PC-9 (cell line): ENCODE measurements around the gene FAHD1. TPM values are rescaled to one million over a fixed set of nuclear protein-coding genes. Genes with fewer than 3 reads are reported as not detected.
A peak's percentile ranks its signal among the peaks of the same experiment; 100 is the strongest.

ENCODE experiments used
- BruUV-seq: library from RNA; stranded (reverse); fragments of 400-500 nt; replicated peaks from 2 replicates; lab custom pipeline; 2021; lab: Mats Ljungman, UMichigan
- CTCF ChIA-PET: fragments of 300-600 bp; sonication (Branson Sonifier 250); formaldehyde crosslinking; loops from one replicate; lab custom pipeline; 2022; ENCODE audit warnings: antibody characterized with exemption; lab: Charles Lee
- POLR2A ChIA-PET: fragments of 300-600 bp; sonication (Branson Sonifier 250); formaldehyde crosslinking; loops from one replicate; lab custom pipeline; 2022; ENCODE audit warnings: antibody characterized with exemption; ENCODE audit not compliant: unreplicated experiment; lab: Charles Lee
- DNase-seq, 2 experiments: peaks; one replicate each; pipeline versions ENCODE4 v3.0.0 to v3.0.0-alpha.2; 2015 to 2022; ENCODE audit warnings: mixed read lengths in 1 of 2
- H2AFZ ChIP-seq: fragments of 200-600 bp; sonication (generic); 2 replicates; pipeline ENCODE4 v1.8.1; 2017; ENCODE audit warnings: antibody characterized with exemption
- H3F3A ChIP-seq: fragments of 200-600 bp; sonication (generic); 2 replicates; pipeline ENCODE4 v1.8.1; 2017; ENCODE audit warnings: antibody characterized with exemption, mild to moderate bottlenecking, low read depth; ENCODE audit not compliant: insufficient read depth
- H3K27ac ChIP-seq: fragments of 200-600 bp; sonication (generic); 2 replicates; pipeline ENCODE4 v1.6.1; 2016; ENCODE audit warnings: mixed run types
- H3K27me3 ChIP-seq: fragments of 200-600 bp; sonication (generic); 2 replicates; pipeline ENCODE4 v1.6.1; 2016; ENCODE audit warnings: low read depth, mixed run types; ENCODE audit not compliant: insufficient read depth
- H3K36me3 ChIP-seq: fragments of 200-600 bp; sonication (generic); 2 replicates; pipeline ENCODE4 v1.6.1; 2016; ENCODE audit warnings: low read depth, mixed run types
- H3K4me1 ChIP-seq: fragments of 200-600 bp; sonication (generic); replicated peaks from 2 replicates; pipeline ENCODE4 v1.6.1; 2016; ENCODE audit warnings: mixed run types; ENCODE audit not compliant: insufficient read depth
- H3K4me2 ChIP-seq: fragments of 200-600 bp; sonication (generic); 2 replicates; pipeline ENCODE4 v1.6.1; 2017; ENCODE audit warnings: mixed run types
- H3K4me3 ChIP-seq: fragments of 200-600 bp; sonication (generic); 2 replicates; pipeline ENCODE4 v1.6.1; 2016; ENCODE audit warnings: mixed run types
- H3K79me2 ChIP-seq: fragments of 200-600 bp; sonication (generic); 2 replicates; pipeline ENCODE4 v1.6.1; 2017; ENCODE audit warnings: low read depth, mixed run types
- H3K9me2 ChIP-seq: fragments of 200-600 bp; sonication (generic); 2 replicates; pipeline ENCODE4 v1.8.1; 2017; ENCODE audit warnings: mild to moderate bottlenecking; ENCODE audit not compliant: insufficient read depth
- H3K9me3 ChIP-seq: fragments of 200-600 bp; sonication (generic); 2 replicates; pipeline ENCODE4 v1.8.1; 2016; ENCODE audit warnings: low read depth; ENCODE audit not compliant: insufficient read depth
- H4K20me1 ChIP-seq: fragments of 200-600 bp; sonication (generic); 2 replicates; pipeline ENCODE4 v1.8.1; 2017; ENCODE audit not compliant: insufficient read depth
- EZH2 ChIP-seq: fragments of 200-600 bp; sonication (generic); IDR thresholded peaks from 2 replicates; pipeline ENCODE4 v1.8.0; 2017; ENCODE audit warnings: antibody characterized with exemption, low read depth
- intact Hi-C: fragments of 100-400 bp; cut with micrococcal nuclease; formaldehyde crosslinking; loops from one replicate; pipeline ENCODE4 v1.10.0; 2022; ENCODE audit not compliant: unreplicated experiment
- total RNA-seq: library from RNA; stranded (reverse); gene quantifications from 2 replicates; pipeline ENCODE4 v1.2.3, GENCODE V29; 2021
- TF ChIP-seq, protein P1 (sequence below): fragments of 200-600 bp; sonication (generic); conservative IDR thresholded peaks from 2 replicates; pipeline ENCODE4 v1.6.1; 2017; ENCODE audit warnings: mixed run types, antibody characterized with exemption, mild to moderate bottlenecking, moderate library complexity

FAHD1 gene
- total RNA-seq, 1 experiment from 2014 or later = 26.8 TPM

DNA sequence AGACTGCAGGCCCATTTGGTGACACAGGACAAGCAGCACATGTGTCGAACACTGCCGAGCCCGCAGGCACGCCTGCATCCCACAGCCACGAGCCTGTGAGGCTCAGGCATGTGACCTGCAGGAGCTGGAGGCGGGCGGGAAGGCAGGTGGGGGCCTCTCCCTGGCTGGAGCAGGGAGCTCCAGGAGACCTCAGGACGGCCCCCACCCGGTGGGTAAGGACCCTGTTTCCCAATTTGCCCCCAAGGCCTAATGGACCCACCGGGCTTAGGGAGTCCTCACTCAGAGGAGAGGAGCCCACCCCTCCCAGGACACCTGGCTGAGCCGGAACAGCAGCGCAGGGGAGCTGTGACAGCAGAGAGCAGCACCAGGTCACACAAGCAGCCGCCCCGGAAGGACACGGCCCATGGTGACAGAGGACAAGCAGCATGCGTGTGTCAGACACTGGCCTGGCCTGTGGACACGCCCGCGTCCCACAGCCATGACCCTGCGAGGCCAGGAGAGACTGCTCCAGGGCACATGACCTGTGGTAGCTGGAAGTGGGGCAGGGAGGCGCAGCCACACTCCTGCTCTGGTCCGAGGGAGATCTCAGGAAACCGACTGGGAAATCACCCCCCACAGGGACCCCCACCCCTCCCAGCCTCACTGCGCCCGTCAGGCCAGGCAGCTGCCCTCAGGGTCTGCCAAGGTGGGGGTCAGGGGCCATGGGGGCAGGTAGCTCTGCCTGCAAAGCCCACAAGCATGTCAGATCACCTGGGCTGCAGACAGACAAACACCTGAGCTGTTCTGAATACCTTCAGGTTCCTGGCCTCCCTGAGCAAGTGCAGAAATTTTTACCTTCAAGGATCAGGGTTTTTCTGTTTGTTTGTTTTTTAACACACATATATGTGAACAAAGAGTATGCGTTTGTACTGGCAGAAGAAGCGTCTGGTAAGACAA lies 47.0 kb upstream of the FAHD1 start:
- H3K4me2 ChIP-seq = no peak overlapping the region
- peaks cover 42% of the 10 kb centered on the region for H4K20me1 ChIP-seq
- no peak overlapping the region for H3K27ac ChIP-seq
- H3F3A ChIP-seq = peaks cover 29% of the 10 kb centered on the region
- no peak for DNase-seq
- peaks cover 17% of the 10 kb centered on the region for H3K4me1 ChIP-seq
- H3K27me3 ChIP-seq = no peaks in the 10 kb centered on the region
- ChIA-PET POLR2A (interaction anchor here (0.6 kb wide), 1 partner anchor 129 kb away, joined by 3 read pairs; no protein-coding TSS in a partner anchor), CTCF (interaction anchor here (0.6 kb wide), 1 partner anchor 102 kb away, joined by 4 read pairs; the partner anchor contains the start of gene JPT2)
- H3K79me2 ChIP-seq = peaks cover 48% of the 10 kb centered on the region
- H3K9me3 ChIP-seq = no peaks in the 10 kb centered on the region
- intact Hi-C loops = loop anchor here (5.0 kb wide), 2 partner anchors 162 to 372 kb away; partner anchors contain the start of gene MSRB1
- BruUV-seq = no TSS peak
- peak overlapping the region; percentile 21; the same call in 1 of the 2 replicates for H3K4me3 ChIP-seq
- TF ChIP-seq EZH2 = no peak
- TF ChIP-seq, protein P1, sequence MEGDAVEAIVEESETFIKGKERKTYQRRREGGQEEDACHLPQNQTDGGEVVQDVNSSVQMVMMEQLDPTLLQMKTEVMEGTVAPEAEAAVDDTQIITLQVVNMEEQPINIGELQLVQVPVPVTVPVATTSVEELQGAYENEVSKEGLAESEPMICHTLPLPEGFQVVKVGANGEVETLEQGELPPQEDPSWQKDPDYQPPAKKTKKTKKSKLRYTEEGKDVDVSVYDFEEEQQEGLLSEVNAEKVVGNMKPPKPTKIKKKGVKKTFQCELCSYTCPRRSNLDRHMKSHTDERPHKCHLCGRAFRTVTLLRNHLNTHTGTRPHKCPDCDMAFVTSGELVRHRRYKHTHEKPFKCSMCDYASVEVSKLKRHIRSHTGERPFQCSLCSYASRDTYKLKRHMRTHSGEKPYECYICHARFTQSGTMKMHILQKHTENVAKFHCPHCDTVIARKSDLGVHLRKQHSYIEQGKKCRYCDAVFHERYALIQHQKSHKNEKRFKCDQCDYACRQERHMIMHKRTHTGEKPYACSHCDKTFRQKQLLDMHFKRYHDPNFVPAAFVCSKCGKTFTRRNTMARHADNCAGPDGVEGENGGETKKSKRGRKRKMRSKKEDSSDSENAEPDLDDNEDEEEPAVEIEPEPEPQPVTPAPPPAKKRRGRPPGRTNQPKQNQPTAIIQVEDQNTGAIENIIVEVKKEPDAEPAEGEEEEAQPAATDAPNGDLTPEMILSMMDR = no peak
- H3K36me3 ChIP-seq = 0 out of 2 replicates have a peak, but pooled peaks cover 8% of the 10 kb centered on the region
- no peak overlapping the region for H2AFZ ChIP-seq
- H3K9me2 ChIP-seq = no peaks in the 10 kb centered on the region

DNA sequence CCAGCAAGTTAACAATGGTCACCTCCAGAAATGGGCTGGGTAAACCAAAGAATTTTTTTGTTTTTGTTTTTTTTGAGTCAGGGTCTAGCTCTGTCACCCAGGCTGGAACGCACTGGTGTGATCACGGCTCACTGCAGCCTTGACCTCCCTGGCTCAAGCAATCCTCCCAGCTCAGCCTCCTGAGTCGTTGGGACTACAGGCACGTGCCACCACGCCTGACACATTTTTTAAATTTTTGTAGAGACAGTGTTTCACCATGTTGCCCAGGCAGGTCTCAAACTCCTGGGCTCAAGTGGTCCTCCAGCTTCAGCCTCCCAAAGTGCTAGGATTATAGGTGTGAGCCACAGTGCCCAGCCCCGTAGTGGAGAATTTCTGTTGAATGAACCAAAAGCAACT lies 46.3 kb upstream of the FAHD1 start:
- DNase-seq = no peak
- Histone ChIP-seq H3F3A (peaks cover 29% of the 10 kb centered on the region), H3K36me3 (0 out of 2 replicates have a peak, but pooled peaks cover 8% of the 10 kb centered on the region), H3K79me2 (peaks cover 48% of the 10 kb centered on the region), H3K27me3 (no peaks in the 10 kb centered on the region), H3K4me2 (peak overlapping the region; percentile 91), H3K9me2 (no peaks in the 10 kb centered on the region), H2AFZ (no peak overlapping the region), H3K9me3 (no peaks in the 10 kb centered on the region), H3K4me3 (peak overlapping the region; percentile 93; the same call in 1 of the 2 replicates), H3K4me1 (peaks cover 15% of the 10 kb centered on the region), H3K27ac (no peak overlapping the region), H4K20me1 (peaks cover 43% of the 10 kb centered on the region)
- TF ChIP-seq, protein P1 = no peak
- no peak for TF ChIP-seq EZH2
- TSS peak; percentile 34 for BruUV-seq
- ChIA-PET POLR2A (interaction anchor here (0.6 kb wide), 1 partner anchor 61 kb away, joined by 5 read pairs; no protein-coding TSS in a partner anchor), CTCF (interaction anchor here (0.6 kb wide), 1 partner anchor 103 kb away, joined by 4 read pairs; the partner anchor contains the start of gene JPT2)
- intact Hi-C loops = loop anchor here (5.0 kb wide), 2 partner anchors 162 to 372 kb away; partner anchors contain the start of gene MSRB1

DNA sequence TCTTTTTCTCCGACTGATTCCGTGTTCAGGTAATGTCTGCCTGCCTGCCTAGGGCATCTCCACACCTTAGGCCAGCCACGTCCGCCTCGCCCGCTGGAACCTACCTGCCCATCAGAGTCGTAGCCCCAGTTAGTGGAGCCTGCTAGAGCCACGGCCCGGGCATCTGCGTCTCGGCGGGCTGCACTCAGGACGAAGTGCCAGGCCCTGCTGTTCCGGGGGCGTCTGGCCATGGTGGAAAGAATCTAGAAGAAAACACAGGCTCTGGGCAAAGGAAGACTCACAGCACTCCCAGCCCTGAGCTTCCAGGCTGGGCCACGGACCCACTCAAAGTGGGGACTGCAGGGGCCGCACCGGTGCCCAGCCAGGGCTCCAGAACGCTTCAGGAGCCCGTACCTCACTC lies 45.8 kb upstream of the FAHD1 start:
- Histone ChIP-seq H3K4me2 (peak overlapping the region; percentile 91), H3K9me2 (no peaks in the 10 kb centered on the region), H2AFZ (no peak overlapping the region), H3K79me2 (peaks cover 51% of the 10 kb centered on the region), H3K36me3 (0 out of 2 replicates have a peak, but pooled peaks cover 8% of the 10 kb centered on the region), H3K4me1 (peaks cover 15% of the 10 kb centered on the region), H3K27me3 (no peaks in the 10 kb centered on the region), H3K9me3 (no peaks in the 10 kb centered on the region), H3F3A (peaks cover 29% of the 10 kb centered on the region), H3K27ac (peak overlapping the region; percentile 50; the same call in 1 of the 2 replicates), H4K20me1 (peaks cover 47% of the 10 kb centered on the region), H3K4me3 (peak overlapping the region; percentile 93)
- CTCF ChIA-PET = no interaction called here
- POLR2A ChIA-PET = interaction anchor here (0.6 to 0.7 kb wide), 2 partner anchors 60 to 415 kb away, joined by 4 to 5 read pairs; no protein-coding TSS in a partner anchor
- BruUV-seq = no TSS peak
- TF ChIP-seq, protein P1 = no peak
- TF ChIP-seq EZH2 = no peak
- no peak for DNase-seq
- intact Hi-C loops = loop anchor here (5.0 kb wide), 2 partner anchors 161 to 371 kb away; partner anchors contain the start of gene MSRB1
